ENCODE results near the gene MAPK10. TPM values are rescaled to one million over a fixed set of nuclear protein-coding genes. Genes with fewer than 3 reads are reported as not detected.

Gene MAPK10
- total and polyA plus RNA-seq, 2 of the 8 experiments (the other 6 are each of a cell fraction or from before 2014, with no cell fraction given): 2.5 to 3.1 TPM

DNA sequence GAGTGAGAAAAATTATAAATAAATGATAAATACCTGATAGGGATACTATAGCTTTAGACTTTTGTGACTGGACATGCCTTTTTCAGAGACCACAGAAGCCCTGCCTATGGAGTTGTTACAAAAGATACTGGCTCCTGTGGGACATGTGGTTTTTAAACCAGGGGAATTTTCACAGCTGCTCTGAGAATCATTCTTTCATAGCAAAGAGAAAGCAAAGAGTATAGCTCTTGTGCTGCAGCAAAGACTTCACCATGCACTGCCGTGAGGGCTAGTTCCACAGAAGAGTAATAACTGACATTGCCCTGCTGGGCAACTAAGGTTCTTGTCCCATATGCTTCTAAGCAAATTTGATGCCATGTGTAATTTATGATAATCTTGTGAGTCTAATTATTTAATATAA is 98.2 kb downstream of the MAPK10 start:
- H3K4me1 ChIP-seq (replicated peaks in 1 of 4; ENCODE audit: control insufficient read depth in 3 of 4, insufficient read depth in 4 of 4, low read length in 3 of 4): no peaks in the 10 kb centered on the region; a peak in 1 of 7 replicates
- CTCF ChIA-PET (ENCODE audit: partially characterized antibody): interaction anchor here (0.8 kb wide), 1 partner anchor 13 kb away, joined by 4 read pairs; no protein-coding TSS in a partner anchor
- no peak for DNase-seq (ENCODE audit: low read depth in 1 of 2, low spot score in 2 of 2)
- no peak overlapping the region for H4K8ac ChIP-seq (ENCODE audit: extremely low read depth, insufficient read depth, low read length)
- no peak overlapping the region for H3K4me2 ChIP-seq (ENCODE audit: insufficient read depth in 1 of 2, low read depth in 2 of 2, low read length in 2 of 2)
- H2AFZ ChIP-seq (ENCODE audit: low read length): no peak overlapping the region
- H3K18ac ChIP-seq (ENCODE audit: extremely low read depth, low read length): no peak overlapping the region
- H2BK20ac ChIP-seq (ENCODE audit: low read length): no peak overlapping the region
- H3K9ac ChIP-seq (replicated peaks in 1 of 4; ENCODE audit: extremely low read depth in 1 of 4, low read depth in 3 of 4, low read length in 3 of 4): no peak overlapping the region
- no peaks in the 10 kb centered on the region for H3K36me3 ChIP-seq (ENCODE audit: control insufficient read depth in 2 of 4, insufficient read depth in 4 of 4, low read length in 3 of 4)
- no peaks in the 10 kb centered on the region for H3K79me1 ChIP-seq (ENCODE audit: low read depth, low read length)
- H3K27ac ChIP-seq (ENCODE audit: low read depth, low read length): no peak overlapping the region
- no peaks in the 10 kb centered on the region for H3K27me3 ChIP-seq (replicated peaks in 1 of 4; ENCODE audit: control insufficient read depth in 3 of 4, extremely low read depth in 1 of 4, insufficient read depth in 3 of 4, low read length in 3 of 4)
- H2AK5ac ChIP-seq (ENCODE audit: low read depth, low read length): no peak overlapping the region
- H3K79me2 ChIP-seq (ENCODE audit: control insufficient read depth in 1 of 2, insufficient read depth in 2 of 2, low read length in 2 of 2): no peaks in the 10 kb centered on the region
- no peak overlapping the region for H3K14ac ChIP-seq (ENCODE audit: insufficient read length)
- H2BK12ac ChIP-seq (ENCODE audit: low read depth, low read length): no peak overlapping the region
- H4K5ac ChIP-seq (ENCODE audit: insufficient read length, low read depth, low read length): no peak overlapping the region
- WGBS, 2 experiments (ENCODE audit: extremely low coverage in 1 of 2, insufficient coverage in 1 of 2, insufficient read length in 1 of 2, insufficient replicate concordance in 2 of 2, low coverage in 1 of 2, low lambda C conversion rate in 2 of 2, missing lambda C conversion rate in 1 of 2): 85% methylated on average over 1 of the region's 1 CpG; no CpG with 5 or more reads in 1 of the 2 experiments
- no peak for FAIRE-seq
- no peak overlapping the region for H3K56ac ChIP-seq (replicated peaks; ENCODE audit: insufficient read length, low read depth, low read length)
- no peak overlapping the region for H2BK5ac ChIP-seq (ENCODE audit: low read depth, low read length)
- H3K9me3 ChIP-seq (ENCODE audit: insufficient read depth in 2 of 2, low read depth in 1 of 2, low read length in 1 of 2): no peaks in the 10 kb centered on the region
- no peak overlapping the region for H3K4ac ChIP-seq (replicated peaks; ENCODE audit: insufficient read length, low read depth, low read length)
- no peak overlapping the region for H2BK15ac ChIP-seq (ENCODE audit: low read length)
- POLR2A ChIA-PET (ENCODE audit: partially characterized antibody): no interaction called here
- H4K91ac ChIP-seq (replicated peaks; ENCODE audit: insufficient read length, low read length): no peak overlapping the region
- H4K20me1 ChIP-seq (replicated peaks in 1 of 2; ENCODE audit: control insufficient read depth in 1 of 2, insufficient read depth in 2 of 2, low read length in 2 of 2): no peaks in the 10 kb centered on the region
- no peaks in the 10 kb centered on the region; the same call in 1 of the 2 replicates for H3K23me2 ChIP-seq (ENCODE audit: low read depth, low read length)
- H3K4me3 ChIP-seq (ENCODE audit: extremely low read depth in 1 of 4, insufficient read depth in 2 of 4, low read depth in 3 of 4, low read length in 4 of 4): no peak overlapping the region
- no peak overlapping the region for H3K23ac ChIP-seq (ENCODE audit: insufficient read length)
- H2BK120ac ChIP-seq (replicated peaks; ENCODE audit: low read depth, low read length): no peak overlapping the region
- TF ChIP-seq FOSL1 (IDR thresholded peaks at IDR 0.05; ENCODE audit: insufficient read depth, low read depth, low read length) (no peak), SIX5 (IDR thresholded peaks at IDR 0.05; ENCODE audit: low read depth, low read length) (no peak), EP300 (IDR thresholded peaks at IDR 0.05; ENCODE audit: borderline replicate concordance in 1 of 2, low read depth in 2 of 2, low read length in 2 of 2) (no peak), SP4 (IDR thresholded peaks at IDR 0.05; ENCODE audit: low read length) (no peak), SIRT6 (IDR thresholded peaks at IDR 0.05; ENCODE audit: low read length) (no peak), KDM5A (IDR thresholded peaks at IDR 0.05; ENCODE audit: low read length) (no peak), SP1 (IDR thresholded peaks at IDR 0.05; ENCODE audit: low read depth, low read length) (no peak), POU5F1 (IDR thresholded peaks at IDR 0.05; ENCODE audit: low read depth, low read length) (no peak), SIN3A (conservative IDR thresholded peaks at IDR 0.05 in 1 of 2, IDR thresholded peaks at IDR 0.05 in 1 of 2; ENCODE audit: low read depth in 1 of 2, low read length in 2 of 2) (no peak), SRF (IDR thresholded peaks at IDR 0.05; ENCODE audit: low read depth, low read length) (no peak), JUND (IDR thresholded peaks at IDR 0.05; ENCODE audit: low read length) (no peak), CBX8 (IDR thresholded peaks at IDR 0.05; ENCODE audit: borderline replicate concordance, low read depth, low read length) (no peak), BACH1 (IDR thresholded peaks at IDR 0.05; ENCODE audit: low read length) (no peak), EGR1 (IDR thresholded peaks at IDR 0.05; ENCODE audit: borderline replicate concordance, low read depth, low read length) (no peak)
- TF ChIP-seq, protein P1, sequence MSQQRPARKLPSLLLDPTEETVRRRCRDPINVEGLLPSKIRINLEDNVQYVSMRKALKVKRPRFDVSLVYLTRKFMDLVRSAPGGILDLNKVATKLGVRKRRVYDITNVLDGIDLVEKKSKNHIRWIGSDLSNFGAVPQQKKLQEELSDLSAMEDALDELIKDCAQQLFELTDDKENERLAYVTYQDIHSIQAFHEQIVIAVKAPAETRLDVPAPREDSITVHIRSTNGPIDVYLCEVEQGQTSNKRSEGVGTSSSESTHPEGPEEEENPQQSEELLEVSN (IDR thresholded peaks at IDR 0.05): no peak
